Measurements from ENCODE around the gene FBXO3. TPM values are rescaled to one million over a fixed set of nuclear protein-coding genes. Genes with fewer than 3 reads are reported as not detected.
A peak's percentile ranks its signal among the peaks of the same experiment; 100 is the strongest.

The FBXO3 gene
- total and polyA plus RNA-seq, 2 of the 13 experiments (the other 11 are each of a cell fraction or from before 2014, with no cell fraction given) = 20.4 to 27.6 TPM

DNA sequence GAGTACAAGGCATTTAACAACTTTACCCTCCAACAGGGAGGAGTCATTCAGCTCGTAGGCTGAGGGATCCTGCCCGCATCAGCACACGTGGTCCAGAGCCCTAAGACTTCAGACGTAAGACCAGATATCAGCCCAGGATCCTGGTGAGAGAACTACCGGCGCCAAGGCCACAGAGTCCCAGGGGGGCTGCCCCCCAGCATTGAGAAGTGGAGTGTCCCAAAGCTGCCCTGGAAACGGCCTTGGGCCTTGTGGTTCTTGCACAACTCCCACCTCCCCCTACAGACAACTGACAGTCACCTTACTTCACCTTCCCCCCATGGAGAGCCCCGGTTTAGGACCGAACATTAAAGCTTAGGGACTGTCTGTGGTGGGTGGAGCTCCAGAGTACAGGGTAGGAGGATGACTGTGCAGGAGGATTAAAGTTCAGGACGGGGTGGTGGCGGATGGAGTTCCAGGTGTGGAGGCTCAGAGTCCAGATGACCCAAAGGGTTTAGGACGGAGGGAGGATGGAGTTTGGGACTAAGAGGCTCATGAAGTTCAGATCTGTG, 74.7 kb downstream of the FBXO3 start (continued):
- TF ChIP-seq, protein P1, sequence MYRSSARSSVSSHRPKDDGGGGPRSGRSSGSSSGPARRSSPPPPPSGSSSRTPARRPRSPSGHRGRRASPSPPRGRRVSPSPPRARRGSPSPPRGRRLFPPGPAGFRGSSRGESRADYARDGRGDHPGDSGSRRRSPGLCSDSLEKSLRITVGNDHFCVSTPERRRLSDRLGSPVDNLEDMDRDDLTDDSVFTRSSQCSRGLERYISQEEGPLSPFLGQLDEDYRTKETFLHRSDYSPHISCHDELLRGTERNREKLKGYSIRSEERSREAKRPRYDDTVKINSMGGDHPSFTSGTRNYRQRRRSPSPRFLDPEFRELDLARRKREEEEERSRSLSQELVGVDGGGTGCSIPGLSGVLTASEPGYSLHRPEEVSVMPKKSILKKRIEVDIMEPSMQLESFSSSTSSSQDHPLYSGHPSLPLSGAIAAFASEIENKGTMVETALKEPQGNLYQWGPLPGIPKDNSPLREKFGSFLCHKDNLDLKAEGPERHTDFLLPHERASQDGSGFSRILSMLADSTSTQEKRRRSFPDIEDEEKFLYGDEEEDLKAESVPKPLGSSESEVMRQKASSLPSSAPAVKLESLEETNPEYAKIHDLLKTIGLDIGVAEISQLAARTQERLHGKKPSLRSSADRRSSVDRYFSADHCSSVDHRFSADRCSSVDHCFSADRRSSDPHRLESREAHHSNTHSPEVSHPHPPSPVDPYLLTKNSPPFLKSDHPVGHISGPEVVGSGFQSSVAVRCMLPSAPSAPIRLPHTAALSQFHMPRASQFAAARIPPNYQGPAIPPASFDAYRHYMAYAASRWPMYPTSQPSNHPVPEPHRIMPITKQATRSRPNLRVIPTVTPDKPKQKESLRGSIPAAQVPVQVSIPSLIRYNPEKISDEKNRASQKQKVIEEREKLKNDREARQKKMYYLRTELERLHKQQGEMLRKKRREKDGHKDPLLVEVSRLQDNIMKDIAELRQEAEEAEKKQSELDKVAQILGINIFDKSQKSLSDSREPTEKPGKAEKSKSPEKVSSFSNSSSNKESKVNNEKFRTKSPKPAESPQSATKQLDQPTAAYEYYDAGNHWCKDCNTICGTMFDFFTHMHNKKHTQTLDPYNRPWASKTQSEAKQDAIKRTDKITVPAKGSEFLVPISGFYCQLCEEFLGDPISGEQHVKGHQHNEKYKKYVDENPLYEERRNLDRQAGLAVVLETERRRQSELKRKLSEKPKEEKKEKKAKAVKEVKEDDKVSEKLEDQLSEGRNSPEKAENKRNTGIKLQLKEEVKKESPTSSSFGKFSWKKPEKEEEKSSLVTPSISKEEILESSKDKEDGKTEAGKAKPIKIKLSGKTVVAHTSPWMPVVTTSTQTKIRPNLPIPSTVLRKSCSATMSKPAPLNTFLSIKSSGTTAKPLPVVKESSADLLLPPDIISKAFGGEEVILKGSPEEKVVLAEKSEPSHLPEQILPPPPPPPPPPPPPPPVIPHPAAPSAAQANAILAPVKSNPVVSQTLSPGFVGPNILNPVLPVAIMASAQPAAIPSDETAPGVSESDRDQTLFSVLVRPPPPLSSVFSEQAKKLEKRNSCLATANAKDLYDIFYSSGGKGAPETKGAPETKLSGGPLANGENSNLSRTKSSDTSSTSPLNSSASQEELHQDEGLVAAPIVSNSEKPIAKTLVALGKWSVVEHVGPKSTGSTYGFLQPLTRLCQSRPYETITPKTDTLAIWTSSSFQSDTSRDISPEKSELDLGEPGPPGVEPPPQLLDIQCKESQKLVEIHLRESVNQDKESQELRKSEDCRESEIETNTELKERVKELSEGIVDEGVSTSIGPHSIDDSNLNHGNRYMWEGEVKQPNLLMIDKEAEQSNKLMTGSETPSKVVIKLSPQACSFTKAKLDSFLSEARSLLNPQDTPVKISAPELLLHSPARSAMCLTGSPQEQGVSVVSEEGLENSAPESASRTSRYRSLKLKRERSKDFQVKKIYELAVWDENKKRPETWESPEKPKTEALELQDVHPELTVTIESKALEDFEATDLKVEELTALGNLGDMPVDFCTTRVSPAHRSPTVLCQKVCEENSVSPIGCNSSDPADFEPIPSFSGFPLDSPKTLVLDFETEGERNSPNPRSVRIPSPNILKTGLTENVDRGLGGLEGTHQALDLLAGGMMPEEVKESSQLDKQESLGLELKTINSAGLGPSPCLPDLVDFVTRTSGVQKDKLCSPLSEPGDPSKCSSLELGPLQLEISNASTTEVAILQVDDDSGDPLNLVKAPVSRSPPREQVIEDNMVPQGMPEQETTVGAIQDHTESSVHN (CRISPR knock-in tag; IDR thresholded peaks at IDR 0.05) = no peak
- no peak for TF ChIP-seq NFYB (CRISPR knock-in tag; IDR thresholded peaks at IDR 0.05)
- peak; percentile 89 for TF ChIP-seq PHF21A (CRISPR knock-in tag; IDR thresholded peaks at IDR 0.05)
- peak; percentile 62 for TF ChIP-seq HOMEZ (CRISPR knock-in tag; IDR thresholded peaks at IDR 0.05; ENCODE audit: low read depth)
- TF ChIP-seq ZNF33A (CRISPR knock-in tag; IDR thresholded peaks at IDR 0.05; ENCODE audit: borderline replicate concordance) = no peak
- peak; percentile 20; the same call in 1 of the 2 replicates for TF ChIP-seq ZNF598 (CRISPR knock-in tag; IDR thresholded peaks at IDR 0.05; ENCODE audit: borderline replicate concordance)
- TF ChIP-seq MAF1 (CRISPR knock-in tag; IDR thresholded peaks at IDR 0.05; ENCODE audit: borderline replicate concordance) = 0 out of 2 replicates have a peak, but pooled peaks have one; percentile 28
- TF ChIP-seq GZF1 (CRISPR knock-in tag; IDR thresholded peaks at IDR 0.05) = no peak
- no peak for TF ChIP-seq ZFP36L1 (CRISPR knock-in tag; IDR thresholded peaks at IDR 0.05)
- TF ChIP-seq ERF (CRISPR knock-in tag; IDR thresholded peaks at IDR 0.05) = no peak
- TF ChIP-seq FOSL2 (CRISPR knock-in tag; IDR thresholded peaks at IDR 0.05) = peak; percentile 56
- TF ChIP-seq, protein P2, sequence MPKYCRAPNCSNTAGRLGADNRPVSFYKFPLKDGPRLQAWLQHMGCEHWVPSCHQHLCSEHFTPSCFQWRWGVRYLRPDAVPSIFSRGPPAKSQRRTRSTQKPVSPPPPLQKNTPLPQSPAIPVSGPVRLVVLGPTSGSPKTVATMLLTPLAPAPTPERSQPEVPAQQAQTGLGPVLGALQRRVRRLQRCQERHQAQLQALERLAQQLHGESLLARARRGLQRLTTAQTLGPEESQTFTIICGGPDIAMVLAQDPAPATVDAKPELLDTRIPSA (CRISPR knock-in tag; IDR thresholded peaks at IDR 0.05; ENCODE audit: borderline replicate concordance) = no peak
- TF ChIP-seq ZFYVE20 (CRISPR knock-in tag; IDR thresholded peaks at IDR 0.05; ENCODE audit: borderline replicate concordance, low read depth) = no peak
- TF ChIP-seq HES4 (CRISPR knock-in tag; IDR thresholded peaks at IDR 0.05; ENCODE audit: borderline replicate concordance) = no peak; the same call in 1 of the 2 replicates
- TF ChIP-seq, protein P3, sequence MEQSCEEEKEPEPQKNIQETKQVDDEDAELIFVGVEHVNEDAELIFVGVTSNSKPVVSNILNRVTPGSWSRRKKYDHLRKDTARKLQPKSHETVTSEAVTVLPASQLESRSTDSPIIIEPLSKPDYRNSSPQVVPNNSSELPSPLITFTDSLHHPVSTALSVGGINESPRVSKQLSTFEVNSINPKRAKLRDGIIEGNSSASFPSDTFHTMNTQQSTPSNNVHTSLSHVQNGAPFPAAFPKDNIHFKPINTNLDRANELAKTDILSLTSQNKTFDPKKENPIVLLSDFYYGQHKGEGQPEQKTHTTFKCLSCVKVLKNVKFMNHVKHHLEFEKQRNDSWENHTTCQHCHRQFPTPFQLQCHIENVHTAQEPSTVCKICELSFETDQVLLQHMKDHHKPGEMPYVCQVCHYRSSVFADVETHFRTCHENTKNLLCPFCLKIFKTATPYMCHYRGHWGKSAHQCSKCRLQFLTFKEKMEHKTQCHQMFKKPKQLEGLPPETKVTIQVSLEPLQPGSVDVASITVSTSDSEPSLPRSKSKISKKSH (CRISPR knock-in tag; IDR thresholded peaks at IDR 0.05; ENCODE audit: borderline replicate concordance) = no peak

All from HepG2 (cell line).